H1 (cell line): ENCODE measurements around the gene AADACL2. TPM values are rescaled to one million over a fixed set of nuclear protein-coding genes. Genes with fewer than 3 reads are reported as not detected.
A peak's percentile ranks its signal among the peaks of the same experiment; 100 is the strongest.

Experiments used
- CTCF ChIA-PET: fragments of 300-600 bp; sonication (Branson Sonifier 250); formaldehyde crosslinking; loops from one replicate; lab custom pipeline; 2021; ENCODE audit not compliant: partially characterized antibody; lab: Charles Lee
- POLR2A ChIA-PET: fragments of 300-600 bp; sonication (Branson Sonifier 250); formaldehyde crosslinking; loops from one replicate; lab custom pipeline; 2021; ENCODE audit warnings: inconsistent platforms; ENCODE audit not compliant: partially characterized antibody; lab: Charles Lee
- DNase-seq, 2 experiments: peaks; one replicate each; pipeline versions ENCODE4 v3.0.0 to v3.0.0-alpha.2; 2010 to 2022; ENCODE audit warnings: low spot score in 2 of 2, low read depth in 1 of 2, mixed read lengths in 1 of 2
- FAIRE-seq: peaks from 2 replicates; lab custom pipeline; 2011; peaks lifted over from hg19 to GRCh38; lab: Jason Lieb, UNC
- H2AFZ ChIP-seq: 2 replicates; pipeline ENCODE4 v1.8.1; 2012; ENCODE audit warnings: low read length, inconsistent platforms
- H2AK5ac ChIP-seq: 2 replicates; pipeline ENCODE4 v1.6.1; 2013; ENCODE audit warnings: low read depth, low read length
- H2BK120ac ChIP-seq: replicated peaks from 2 replicates; pipeline ENCODE3; 2013; ENCODE audit warnings: low read depth, low read length, inconsistent platforms
- H2BK12ac ChIP-seq: 2 replicates; pipeline ENCODE4 v1.6.1; 2013; ENCODE audit warnings: low read depth, low read length
- H2BK15ac ChIP-seq: 2 replicates; pipeline ENCODE4 v1.6.1; 2013; ENCODE audit warnings: low read length
- H2BK20ac ChIP-seq: 2 replicates; pipeline ENCODE4 v1.6.1; 2013; ENCODE audit warnings: low read length
- H2BK5ac ChIP-seq: 2 replicates; pipeline ENCODE4 v1.6.1; 2013; ENCODE audit warnings: low read depth, low read length
- H3K14ac ChIP-seq: 2 replicates; pipeline ENCODE4 v1.6.1; 2013; ENCODE audit warnings: inconsistent platforms; ENCODE audit not compliant: insufficient read length
- H3K18ac ChIP-seq: 2 replicates; pipeline ENCODE4 v1.6.1; 2013; ENCODE audit warnings: low read length; ENCODE audit errors: extremely low read depth
- H3K23ac ChIP-seq: 2 replicates; pipeline ENCODE4 v1.6.1; 2013; ENCODE audit warnings: inconsistent platforms; ENCODE audit not compliant: insufficient read length
- H3K23me2 ChIP-seq: 2 replicates; pipeline ENCODE4 v1.6.1; 2013; ENCODE audit warnings: low read depth, low read length
- H3K27ac ChIP-seq: 2 replicates; pipeline ENCODE4 v1.6.1; 2011; ENCODE audit warnings: low read depth, low read length, inconsistent platforms
- H3K27me3 ChIP-seq, 4 experiments: replicated peaks in 1 of 4; 1 replicate in 1 of 4; 2 replicates in 3 of 4; pipeline versions ENCODE4 v1.6.1 to v1.8.1; 2011 to 2013; ENCODE audit warnings: low read length in 3 of 4, mild to moderate bottlenecking in 3 of 4, inconsistent platforms in 2 of 4, mixed read lengths in 2 of 4, moderate library complexity in 1 of 4; ENCODE audit not compliant: control insufficient read depth in 3 of 4, insufficient read depth in 3 of 4; ENCODE audit errors: extremely low read depth in 1 of 4
- H3K36me3 ChIP-seq, 4 experiments: 2 replicates each; pipeline versions ENCODE4 v1.6.1 to v1.8.1; 2011 to 2013; ENCODE audit warnings: mild to moderate bottlenecking in 4 of 4, low read length in 3 of 4, moderate library complexity in 2 of 4, control low read depth in 1 of 4, inconsistent platforms in 1 of 4; ENCODE audit not compliant: insufficient read depth in 4 of 4, control insufficient read depth in 2 of 4
- H3K4ac ChIP-seq: replicated peaks from 2 replicates; pipeline ENCODE3; 2013; ENCODE audit warnings: low read length, low read depth, mixed read lengths, inconsistent platforms; ENCODE audit not compliant: insufficient read length
- H3K4me1 ChIP-seq, 4 experiments: replicated peaks in 1 of 4; 1 replicate in 1 of 4; 2 replicates in 3 of 4; pipeline versions ENCODE4 v1.6.1 to v1.8.1; 2011 to 2013; ENCODE audit warnings: low read length in 3 of 4, inconsistent platforms in 2 of 4, mixed read lengths in 1 of 4; ENCODE audit not compliant: insufficient read depth in 4 of 4, control insufficient read depth in 3 of 4
- H3K4me2 ChIP-seq, 2 experiments: 2 replicates each; pipeline versions ENCODE4 v1.6.1 to v1.8.1; 2011 to 2013; ENCODE audit warnings: low read depth in 2 of 2, low read length in 2 of 2, control low read depth in 1 of 2, inconsistent platforms in 1 of 2, mild to moderate bottlenecking in 1 of 2; ENCODE audit not compliant: insufficient read depth in 1 of 2
- H3K4me3 ChIP-seq, 4 experiments: fragments of 200-600, 300-600 bp in 1 of 4; sonication (generic), shearing (Covaris generic), sonication (Bioruptor Twin) in 1 of 4; 2 replicates each; pipeline versions ENCODE4 v1.5.1 to v1.8.1; 2011 to 2016; ENCODE audit warnings: low read length in 4 of 4, low read depth in 3 of 4, control low read depth in 2 of 4, inconsistent platforms in 2 of 4, mild to moderate bottlenecking in 2 of 4, mixed read lengths in 1 of 4, moderate library complexity in 1 of 4; ENCODE audit not compliant: insufficient read depth in 2 of 4; ENCODE audit errors: extremely low read depth in 1 of 4
- H3K56ac ChIP-seq: replicated peaks from 2 replicates; pipeline ENCODE3; 2013; ENCODE audit warnings: low read depth, mild to moderate bottlenecking, mixed read lengths, low read length, inconsistent platforms; ENCODE audit not compliant: insufficient read length
- H3K79me1 ChIP-seq: 2 replicates; pipeline ENCODE4 v1.6.1; 2013; ENCODE audit warnings: low read depth, low read length, control low read depth
- H3K79me2 ChIP-seq, 2 experiments: 2 replicates each; pipeline versions ENCODE4 v1.6.1 to v1.8.1; 2012 to 2013; ENCODE audit warnings: low read length in 2 of 2, mild to moderate bottlenecking in 2 of 2, inconsistent platforms in 1 of 2; ENCODE audit not compliant: insufficient read depth in 2 of 2, control insufficient read depth in 1 of 2
- H3K9ac ChIP-seq, 4 experiments: replicated peaks in 1 of 4; 1 replicate in 1 of 4; 2 replicates in 3 of 4; pipeline versions ENCODE4 v1.6.1 to v1.8.1; 2011 to 2013; ENCODE audit warnings: low read depth in 3 of 4, low read length in 3 of 4, control low read depth in 2 of 4, mild to moderate bottlenecking in 2 of 4, moderate library complexity in 2 of 4, inconsistent platforms in 1 of 4; ENCODE audit errors: extremely low read depth in 1 of 4
- H3K9me3 ChIP-seq, 2 experiments: 2 replicates each; pipeline versions ENCODE4 v1.6.1 to v1.8.1; 2012 to 2013; ENCODE audit warnings: mild to moderate bottlenecking in 2 of 2, moderate library complexity in 2 of 2, control low read depth in 1 of 2, inconsistent platforms in 1 of 2, low read depth in 1 of 2, low read length in 1 of 2, mixed read lengths in 1 of 2; ENCODE audit not compliant: insufficient read depth in 2 of 2
- H4K20me1 ChIP-seq, 2 experiments: replicated peaks in 1 of 2; 2 replicates each; pipeline versions ENCODE3 to v1.8.1; 2011 to 2013; ENCODE audit warnings: inconsistent platforms in 2 of 2, low read length in 2 of 2, mild to moderate bottlenecking in 1 of 2; ENCODE audit not compliant: insufficient read depth in 2 of 2, control insufficient read depth in 1 of 2
- H4K5ac ChIP-seq: 2 replicates; pipeline ENCODE4 v1.6.1; 2013; ENCODE audit warnings: low read length, low read depth, mixed read lengths, inconsistent platforms; ENCODE audit not compliant: insufficient read length
- H4K8ac ChIP-seq: 2 replicates; pipeline ENCODE4 v1.8.0; 2013; ENCODE audit warnings: mild to moderate bottlenecking, moderate library complexity, low read length, inconsistent platforms; ENCODE audit not compliant: insufficient read depth; ENCODE audit errors: extremely low read depth
- H4K91ac ChIP-seq: replicated peaks from 2 replicates; pipeline ENCODE3; 2013; ENCODE audit warnings: low read length, mixed read lengths, inconsistent platforms; ENCODE audit not compliant: insufficient read length
- CEBPB ChIP-seq: IDR thresholded peaks from 2 replicates; pipeline ENCODE4 v1.6.1; 2012; ENCODE audit warnings: low read depth, low read length
- CHD1 ChIP-seq: IDR thresholded peaks from 2 replicates; pipeline ENCODE4 v1.6.1; 2012; ENCODE audit warnings: low read depth, low read length, improper control_type of control experiment
- CREB1 ChIP-seq: IDR thresholded peaks from 2 replicates; pipeline ENCODE4 v1.6.1; 2012; ENCODE audit warnings: inconsistent platforms
- CTBP2 ChIP-seq: IDR thresholded peaks from 2 replicates; pipeline ENCODE4 v1.7.0; 2011; ENCODE audit warnings: borderline replicate concordance, mild to moderate bottlenecking, moderate library complexity, mixed read lengths, low read length; ENCODE audit not compliant: insufficient read depth, insufficient read length
- GABPA ChIP-seq: IDR thresholded peaks from 2 replicates; pipeline ENCODE4 v1.6.1; 2011; ENCODE audit warnings: mild to moderate bottlenecking, low read length, moderate library complexity, borderline replicate concordance; ENCODE audit not compliant: insufficient read depth
- NRF1 ChIP-seq: IDR thresholded peaks from 2 replicates; pipeline ENCODE4 v1.6.1; 2011; ENCODE audit warnings: mild to moderate bottlenecking, low read depth, low read length, improper control_type of control experiment
- SUZ12 ChIP-seq: fragments of 200-600 bp; sonication (generic); IDR thresholded peaks from 2 replicates; pipeline ENCODE4 v1.6.1; 2012; ENCODE audit warnings: mild to moderate bottlenecking, inconsistent platforms, low read length, moderate library complexity, mixed read lengths
- WGBS, 2 experiments: shearing (Covaris generic) in 1 of 2; methylation state at CpG; one replicate each; pipeline versions ENCODE4 v1.1.6 to v1.1.7; 2013 to 2015; ENCODE audit warnings: low lambda C conversion rate in 2 of 2, mixed read lengths in 2 of 2, inconsistent platforms in 1 of 2, low coverage in 1 of 2, missing lambda C conversion rate in 1 of 2; ENCODE audit not compliant: insufficient replicate concordance in 2 of 2, insufficient coverage in 1 of 2, insufficient read length in 1 of 2; ENCODE audit errors: extremely low coverage in 1 of 2, missing lambda C conversion rate in 1 of 2; 5-methylcytosine and 5-hydroxymethylcytosine counted together
- polyA plus RNA-seq, 7 experiments: library from polyadenylated mRNA; depleted of rRNA in 3 of 7; stranded (reverse) in 5 of 7; unstranded in 2 of 7; fragments of >200 nt in 5 of 7; fragments of 200-250 nt in 2 of 7; gene quantifications; 1 replicate in 5 of 7; 2 replicates in 1 of 7; 4 replicates in 1 of 7; pipeline versions ENCODE4 v1.2.1 to v1.2.3, GENCODE V29; 2011 to 2013; ENCODE audit warnings: missing spikeins in 2 of 7, mixed read lengths in 2 of 7
- total RNA-seq: library from RNA; stranded (reverse); fragmentation: NEBNext Ultra II Directional; extraction: Animal tissue kit (Norgen Biotek cat#: 25700); gene quantifications from 2 replicates; pipeline ENCODE4 v1.2.1, GENCODE V29; 2021

Gene AADACL2
- total and polyA plus RNA-seq, 2 of the 8 experiments (the other 6 are each of a cell fraction or from before 2014, with no cell fraction given): not detected

DNA sequence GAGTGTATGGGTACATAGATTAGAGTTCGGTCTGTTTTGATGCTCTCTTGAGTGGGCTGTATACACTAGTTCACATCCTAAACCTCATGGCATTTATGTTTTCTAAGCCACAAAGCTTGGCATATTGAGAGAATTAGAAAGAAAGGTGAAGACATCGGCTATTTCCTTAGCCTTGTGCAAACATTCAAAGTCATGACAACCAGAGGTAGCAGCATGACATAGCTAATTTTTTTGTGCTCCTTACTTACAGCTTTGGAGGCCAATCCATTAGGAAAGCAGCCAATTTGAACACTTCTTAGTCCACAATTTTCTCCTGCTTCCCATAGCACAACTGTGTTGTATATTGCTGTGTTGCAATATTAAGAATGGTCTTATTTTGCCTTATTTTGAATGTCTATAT is 58.7 kb downstream of the AADACL2 start:
- Histone ChIP-seq H3K23ac (no peak overlapping the region), H2BK15ac (no peak overlapping the region), H4K91ac (no peak overlapping the region), H2BK12ac (no peak overlapping the region), H3K4me2 (no peak overlapping the region), H2BK120ac (no peak overlapping the region), H3K9me3 (no peaks in the 10 kb centered on the region), H4K8ac (no peak overlapping the region), H3K27ac (no peak overlapping the region), H3K36me3 (no peaks in the 10 kb centered on the region), H3K18ac (no peak overlapping the region), H4K5ac (no peak overlapping the region), H3K4me1 (no peaks in the 10 kb centered on the region), H2BK5ac (no peak overlapping the region), H2BK20ac (no peak overlapping the region), H3K14ac (no peak overlapping the region), H2AFZ (peak overlapping the region; percentile 16; the same call in 1 of the 2 replicates), H3K4ac (no peak overlapping the region), H3K79me1 (no peaks in the 10 kb centered on the region), H3K9ac (no peak overlapping the region), H2AK5ac (no peak overlapping the region), H3K79me2 (no peaks in the 10 kb centered on the region)
- no peak for DNase-seq
- CTCF ChIA-PET: no interaction called here
- no peak for FAIRE-seq
- no peak for TF ChIP-seq SUZ12
- TF ChIP-seq CHD1: no peak
- no peak for TF ChIP-seq GABPA
- TF ChIP-seq CTBP2: no peak
- TF ChIP-seq NRF1: no peak
- no peak for TF ChIP-seq CREB1
- no peak for TF ChIP-seq CEBPB
- TF ChIP-seq, all 59 proteins: peak for 0
- Histone ChIP-seq H3K27me3 (no peaks in the 10 kb centered on the region), H3K23me2 (no peaks in the 10 kb centered on the region), H4K20me1 (no peaks in the 10 kb centered on the region), H3K4me3 (no peak overlapping the region), H3K56ac (no peak overlapping the region)
- POLR2A ChIA-PET: no interaction called here
- 85% methylated on average over 2 of the region's 2 CpGs; no CpG with 5 or more reads in 1 of the 2 experiments for WGBS, 2 experiments
